IPS DF 4.7 (cell line): Measurements from ENCODE around the gene SORL1.

Experiments
- DNase-seq: peaks from one replicate; pipeline ENCODE4 v3.0.0-alpha.2; 2013; ENCODE audit warnings: low spot score; ENCODE audit errors: extremely low read depth

The SORL1 gene

GRCh38 chr11:121533601-121534000, 81.5 kb downstream of the SORL1 start:
- DNase-seq = no peak

GRCh38 chr11:121534131-121535093, 82.3 kb downstream of the SORL1 start:
- no peak for DNase-seq

GRCh38 chr11:121535129-121535796, 83.1 kb downstream of the SORL1 start:
- DNase-seq = no peak

GRCh38 chr11:121536126-121536525, 84.0 kb downstream of the SORL1 start:
- no peak for DNase-seq

GRCh38 chr11:121538054-121538453, 85.9 kb downstream of the SORL1 start:
- no peak for DNase-seq

GRCh38 chr11:121539000-121539399, 86.9 kb downstream of the SORL1 start:
- no peak for DNase-seq

- DNase-seq = no peak
Measured at GRCh38 chr11:121540627-121541026, 88.5 kb downstream of the SORL1 start.

GRCh38 chr11:121543836-121544380, 91.8 kb downstream of the SORL1 start:
- no peak for DNase-seq

GRCh38 chr11:121544956-121545355, 92.8 kb downstream of the SORL1 start:
- no peak for DNase-seq

- DNase-seq = no peak
Measured at GRCh38 chr11:121547574-121547973, 95.5 kb downstream of the SORL1 start.

- no peak for DNase-seq
Measured at GRCh38 chr11:121550247-121551030, 98.3 kb downstream of the SORL1 start.

- DNase-seq = no peak
Measured at GRCh38 chr11:121551463-121551862, 99.3 kb downstream of the SORL1 start.

- no peak for DNase-seq
Measured at GRCh38 chr11:121552154-121552553, 100.0 kb downstream of the SORL1 start.

GRCh38 chr11:121552644-121553043, 100.5 kb downstream of the SORL1 start:
- DNase-seq = no peak

GRCh38 chr11:121553389-121553788, 101.3 kb downstream of the SORL1 start:
- no peak for DNase-seq

GRCh38 chr11:121553806-121554205, 101.7 kb downstream of the SORL1 start:
- DNase-seq = no peak

GRCh38 chr11:121554552-121554951, 102.4 kb downstream of the SORL1 start:
- DNase-seq = no peak

- no peak for DNase-seq
Measured at GRCh38 chr11:121555121-121555520, 103.0 kb downstream of the SORL1 start.

GRCh38 chr11:121556937-121557336, 104.8 kb downstream of the SORL1 start:
- DNase-seq = no peak

- no peak for DNase-seq
Measured at GRCh38 chr11:121557348-121557747, 105.2 kb downstream of the SORL1 start.

GRCh38 chr11:121559606-121560200, 107.6 kb downstream of the SORL1 start:
- no peak for DNase-seq
